IPS-NIHi7 (cell line): ENCODE measurements around the gene TACR1.
"Not testable (repeated sequence)": the region's sequence is repeated elsewhere in the genome, so short reads cannot be mapped to it uniquely, and the experiment has no call there.

Experiments used
- DNase-seq: peaks from one replicate; pipeline ENCODE4 v3.0.0; 2012; ENCODE audit warnings: mixed read lengths; ENCODE audit errors: extremely low spot score

TACR1 gene

GRCh38 chr2:75195076-75195691 lies 4.1 kb downstream of the TACR1 start:
- no peak for DNase-seq

- DNase-seq, result no peak
These were observed 5.0 kb downstream of the TACR1 start for GRCh38 chr2:75194184-75194868.

- no peak for DNase-seq
These were observed 6.8 kb downstream of the TACR1 start for GRCh38 chr2:75192496-75192895.

GRCh38 chr2:75190271-75190990 lies 8.9 kb downstream of the TACR1 start:
- no peak for DNase-seq

- DNase-seq, result no peak
These were observed 12.5 kb downstream of the TACR1 start for GRCh38 chr2:75186821-75187220.

- no peak for DNase-seq
These were observed 16.7 kb downstream of the TACR1 start for GRCh38 chr2:75182606-75183005.

GRCh38 chr2:75180476-75180875 lies 18.8 kb downstream of the TACR1 start:
- no peak for DNase-seq

GRCh38 chr2:75177427-75177826 lies 21.9 kb downstream of the TACR1 start:
- DNase-seq, result no peak

GRCh38 chr2:75175456-75175855 lies 23.9 kb downstream of the TACR1 start:
- DNase-seq, result no peak

- no peak for DNase-seq
These were observed 24.3 kb downstream of the TACR1 start for GRCh38 chr2:75174981-75175380.

GRCh38 chr2:75174519-75174918 lies 24.8 kb downstream of the TACR1 start:
- no peak for DNase-seq

GRCh38 chr2:75173740-75174139 lies 25.6 kb downstream of the TACR1 start:
- DNase-seq, result no peak

- DNase-seq, result not testable (repeated sequence)
These were observed 27.9 kb downstream of the TACR1 start for GRCh38 chr2:75171423-75171822.

- no peak for DNase-seq
These were observed 28.4 kb downstream of the TACR1 start for GRCh38 chr2:75170889-75171288.

- DNase-seq, result no peak
These were observed 31.1 kb downstream of the TACR1 start for GRCh38 chr2:75168186-75168585.

GRCh38 chr2:75166491-75166890 lies 32.8 kb downstream of the TACR1 start:
- DNase-seq, result no peak

GRCh38 chr2:75162897-75163296 lies 36.4 kb downstream of the TACR1 start:
- no peak for DNase-seq

GRCh38 chr2:75162259-75162658 lies 37.1 kb downstream of the TACR1 start:
- DNase-seq, result no peak

GRCh38 chr2:75157435-75157834 lies 41.9 kb downstream of the TACR1 start:
- DNase-seq, result peak; percentile 55

GRCh38 chr2:75155115-75155514 lies 44.2 kb downstream of the TACR1 start:
- DNase-seq, result no peak

- DNase-seq, result no peak
These were observed 46.1 kb downstream of the TACR1 start for GRCh38 chr2:75153221-75153620.

- DNase-seq, result not testable (repeated sequence)
These were observed 47.1 kb downstream of the TACR1 start for GRCh38 chr2:75152243-75152642.

- DNase-seq, result not testable (repeated sequence)
These were observed 51.4 kb downstream of the TACR1 start for GRCh38 chr2:75147884-75148283.
